ENCODE data around the gene GDPGP1. TPM values are rescaled to one million over a fixed set of nuclear protein-coding genes. Genes with fewer than 3 reads are reported as not detected.
"Not testable (repeated sequence)": the region's sequence is repeated elsewhere in the genome, so short reads cannot be mapped to it uniquely, and the experiment has no call there.

GDPGP1 gene, protein sequence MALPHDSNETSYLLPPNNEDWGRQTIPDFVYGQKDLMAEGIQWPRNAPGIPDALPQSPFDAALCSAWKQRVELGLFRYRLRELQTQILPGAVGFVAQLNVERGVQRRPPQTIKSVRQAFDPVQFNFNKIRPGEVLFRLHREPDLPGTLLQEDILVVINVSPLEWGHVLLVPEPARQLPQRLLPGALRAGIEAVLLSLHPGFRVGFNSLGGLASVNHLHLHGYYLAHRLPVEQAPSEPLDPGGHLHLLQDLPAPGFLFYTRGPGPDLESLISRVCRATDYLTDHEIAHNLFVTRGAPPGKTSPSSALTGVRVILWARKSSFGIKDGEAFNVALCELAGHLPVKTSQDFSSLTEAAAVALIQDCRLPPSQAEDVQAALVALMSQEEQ
- polyA plus RNA-seq (2012; ENCODE audit: low read depth, missing spikeins): 2.0 TPM

DNA sequence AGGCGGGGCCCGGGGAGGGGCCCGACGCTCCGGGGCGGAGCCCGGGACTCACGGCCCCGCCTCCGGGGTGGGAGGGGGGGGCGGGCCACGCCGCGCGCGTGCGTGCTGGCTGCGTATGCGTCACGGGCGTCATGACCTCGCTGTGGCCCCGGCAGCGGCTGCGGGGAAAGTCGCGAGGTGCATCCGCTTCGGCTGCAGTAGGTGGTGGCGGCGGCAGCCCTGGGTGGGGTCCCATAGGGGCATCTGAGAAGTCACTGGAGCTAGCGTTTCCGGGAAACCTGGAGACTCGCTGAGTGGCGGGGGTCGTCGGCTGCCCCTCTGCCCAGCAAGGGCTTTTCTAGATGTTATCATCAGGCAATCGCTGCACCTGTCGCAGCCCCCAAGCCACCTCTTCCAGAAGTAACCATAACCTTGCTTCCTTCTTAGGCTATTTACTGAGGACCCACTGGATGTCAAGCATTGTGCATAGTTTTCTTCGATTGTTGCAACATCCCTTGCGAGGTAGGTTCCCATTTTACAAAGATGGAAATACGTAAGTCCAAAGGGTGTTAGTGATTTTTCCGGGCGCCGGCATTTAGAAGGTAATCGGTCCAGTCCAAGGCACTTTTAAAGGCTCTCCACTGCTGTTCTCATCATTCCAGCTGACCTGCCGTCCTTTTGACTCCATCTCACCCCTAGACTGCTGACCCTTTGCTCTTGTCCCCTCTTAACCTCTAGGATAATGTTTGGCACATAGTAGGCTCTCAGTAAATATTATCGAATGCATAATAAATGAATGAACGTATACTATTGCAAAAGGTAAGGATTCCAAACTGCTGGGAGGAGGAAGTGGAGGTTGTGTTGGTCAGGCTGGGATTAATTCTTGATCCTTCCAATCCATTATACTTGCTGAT is at the start of gene GDPGP1:
Gene GDPGP1 (plus strand): TSS at position 114 of the 893 bp plus-strand sequence. CDS start 6,700 bp downstream, outside the sequence.
- FAIRE-seq (peak; percentile 38), DNase-seq (ENCODE audit: insufficient read length, low spot score) (no peak)
- 0 out of 2 replicates have a peak, but pooled peaks have one; percentile 29 for TF ChIP-seq TAF1 (IDR thresholded peaks at IDR 0.05; ENCODE audit: low read depth, low read length)
- no peak for TF ChIP-seq PAX5 (IDR thresholded peaks at IDR 0.05; ENCODE audit: insufficient read depth, low read length, severe bottlenecking)
- TF ChIP-seq POLR2A (IDR thresholded peaks at IDR 0.05; ENCODE audit: low read depth, low read length): peak; percentile 85
- peak; percentile 78 for TF ChIP-seq POLR2AphosphoS5 (IDR thresholded peaks at IDR 0.05; ENCODE audit: low read depth, low read length)

DNA sequence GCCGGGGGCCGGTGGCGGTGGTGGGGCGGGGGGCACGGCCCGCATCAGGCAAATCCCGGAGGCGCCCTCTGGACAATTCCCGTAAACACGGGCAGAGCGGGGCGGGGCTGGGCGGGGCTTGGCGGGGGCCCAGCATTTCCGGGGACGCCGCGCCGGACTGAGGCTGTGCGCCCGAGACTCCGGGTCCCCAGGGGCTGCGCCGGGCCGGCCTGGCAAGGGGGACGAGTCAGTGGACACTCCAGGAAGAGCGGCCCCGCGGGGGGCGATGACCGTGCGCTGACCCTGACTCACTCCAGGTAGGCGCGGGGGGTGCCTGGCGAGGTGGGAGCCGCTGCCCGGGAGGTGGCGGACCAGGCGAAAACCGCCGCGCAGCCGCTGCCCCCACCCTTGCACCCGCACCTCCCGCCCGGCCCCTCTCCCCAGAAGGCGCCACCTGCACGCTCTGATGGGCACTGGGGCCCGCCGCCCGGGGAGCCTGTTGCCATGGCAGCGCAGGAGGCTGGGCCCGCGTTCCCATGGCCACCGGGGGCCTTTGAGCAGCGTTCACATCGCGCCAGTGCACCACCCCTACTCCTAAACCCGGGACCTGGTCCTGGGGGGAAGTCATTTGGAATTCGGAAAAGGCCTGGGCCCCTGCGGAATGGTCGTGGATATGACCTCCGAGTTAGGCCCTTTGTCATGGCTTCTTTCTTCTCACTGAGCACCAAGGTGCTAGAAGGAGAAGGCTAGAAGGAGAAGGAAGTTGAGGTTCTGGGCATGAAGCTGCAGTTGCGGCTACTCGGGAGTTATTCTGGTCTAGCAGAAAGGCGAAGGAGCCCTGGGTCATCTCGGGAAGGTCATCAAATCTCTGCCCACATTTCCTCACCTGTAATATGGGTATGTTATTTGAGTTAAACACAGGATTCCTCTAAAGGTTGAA is 49.0 kb upstream of the GDPGP1 start:
- no peak for TF ChIP-seq SPI1 (IDR thresholded peaks at IDR 0.05; ENCODE audit: low read depth, low read length)
- TF ChIP-seq PAX5 (IDR thresholded peaks at IDR 0.05; ENCODE audit: insufficient read depth, low read length, severe bottlenecking): peak; percentile 84
- FAIRE-seq: peak; percentile 84
- DNase-seq (ENCODE audit: insufficient read length, low spot score): peak; percentile 78

DNA sequence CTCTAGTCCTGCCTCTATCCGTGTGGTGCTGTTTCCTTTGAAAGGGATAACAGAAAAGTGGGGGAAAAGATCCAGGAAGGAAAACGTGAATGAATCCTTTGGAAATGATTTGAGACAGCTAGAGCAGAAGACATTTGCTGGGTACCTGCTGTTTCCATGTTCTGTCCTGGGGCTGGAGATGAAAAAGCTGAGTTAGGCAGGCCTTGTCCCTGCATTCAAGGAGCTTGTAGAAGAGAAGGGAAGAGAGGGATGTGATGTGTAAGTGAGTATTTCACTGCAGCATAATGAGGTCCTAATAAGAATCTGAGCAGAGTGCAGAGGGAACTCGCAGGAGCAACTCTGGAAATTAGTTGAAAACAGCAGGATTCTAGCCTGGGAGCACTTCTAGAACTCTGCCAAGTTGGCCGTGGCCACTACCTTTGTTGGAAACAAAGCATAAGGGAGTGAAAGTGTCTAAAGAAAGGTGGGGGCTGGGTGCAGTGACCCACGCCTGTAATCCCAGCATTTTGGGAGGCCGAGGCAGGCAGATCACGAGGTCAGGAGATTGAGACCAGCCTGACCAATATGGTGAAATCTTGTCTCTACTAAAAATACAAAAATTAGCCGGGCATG is 46.6 kb upstream of the GDPGP1 start:
- FAIRE-seq: no peak
- no peak for DNase-seq (ENCODE audit: insufficient read length, low spot score)
- TF ChIP-seq PAX5 (IDR thresholded peaks at IDR 0.05; ENCODE audit: insufficient read depth, low read length, severe bottlenecking): no peak
- no peak for TF ChIP-seq SPI1 (IDR thresholded peaks at IDR 0.05; ENCODE audit: low read depth, low read length)
- no peak for TF ChIP-seq POLR2A (IDR thresholded peaks at IDR 0.05; ENCODE audit: low read depth, low read length)
- no peak for TF ChIP-seq POLR2AphosphoS5 (IDR thresholded peaks at IDR 0.05; ENCODE audit: low read depth, low read length)
- no peak for TF ChIP-seq POU2F2 (IDR thresholded peaks at IDR 0.05; ENCODE audit: low read depth, low read length)
- no peak for TF ChIP-seq TAF1 (IDR thresholded peaks at IDR 0.05; ENCODE audit: low read depth, low read length)

DNA sequence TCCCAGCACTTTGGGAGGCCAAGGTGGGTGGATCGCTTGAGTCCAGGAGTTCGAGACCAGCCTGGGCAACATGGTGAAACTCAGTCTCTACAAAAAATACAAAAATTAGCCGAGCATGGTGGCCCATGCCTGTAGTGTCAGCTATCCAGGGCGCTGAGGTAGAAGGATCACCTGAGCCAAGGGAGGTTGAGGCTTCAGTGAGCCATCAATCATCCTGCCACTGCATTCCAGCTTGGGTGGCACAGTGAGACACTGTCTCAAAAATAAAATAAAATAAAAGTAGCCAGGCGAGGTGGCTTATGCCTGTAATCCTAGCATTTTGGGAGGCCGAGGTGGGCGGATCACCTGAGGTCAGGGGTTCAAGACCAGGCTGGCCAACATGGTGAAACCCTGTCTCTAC is 45.9 kb upstream of the GDPGP1 start:
- FAIRE-seq; DNase-seq (ENCODE audit: insufficient read length, low spot score): not testable (repeated sequence)

DNA sequence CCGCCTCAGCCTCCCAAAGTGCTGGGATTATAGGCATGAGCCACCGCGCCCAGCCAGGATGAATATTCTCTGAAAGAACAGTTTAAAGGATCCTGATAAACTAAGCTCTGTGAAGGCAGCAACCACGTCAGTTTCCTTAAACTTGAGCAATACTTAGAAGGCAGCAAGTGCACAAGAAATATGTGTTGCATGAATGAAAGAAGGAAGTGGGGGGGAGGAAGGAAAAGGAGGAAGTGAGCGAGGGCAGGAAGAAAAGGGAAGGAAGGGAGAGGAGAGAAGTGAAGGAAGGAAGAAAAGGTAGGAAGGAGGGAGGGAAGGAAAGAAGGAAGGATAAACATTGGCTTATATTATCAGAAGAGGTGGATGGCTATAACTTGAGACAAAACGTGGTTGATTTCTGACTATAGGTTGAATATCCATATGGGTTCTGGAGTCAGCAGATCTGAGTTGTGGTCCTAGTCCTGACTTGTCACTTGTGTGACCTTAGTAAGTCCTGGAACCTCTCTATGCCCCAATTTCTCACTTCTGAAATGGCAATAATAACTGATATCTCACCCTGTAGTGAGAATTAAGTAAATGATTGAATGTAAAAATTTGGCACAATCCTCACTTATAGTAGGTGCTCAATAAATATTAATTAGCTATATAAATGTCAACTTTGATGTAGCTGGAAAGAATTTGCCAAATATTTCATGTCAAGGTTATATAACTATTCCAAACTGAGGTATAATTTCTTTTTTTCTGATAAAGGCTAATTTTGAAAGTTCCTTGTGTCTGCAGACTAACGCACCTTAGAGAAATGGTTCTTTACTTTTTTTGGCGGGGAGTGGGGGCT is 44.9 kb upstream of the GDPGP1 start:
- DNase-seq (ENCODE audit: insufficient read length, low spot score) (no peak), FAIRE-seq (no peak)

DNA sequence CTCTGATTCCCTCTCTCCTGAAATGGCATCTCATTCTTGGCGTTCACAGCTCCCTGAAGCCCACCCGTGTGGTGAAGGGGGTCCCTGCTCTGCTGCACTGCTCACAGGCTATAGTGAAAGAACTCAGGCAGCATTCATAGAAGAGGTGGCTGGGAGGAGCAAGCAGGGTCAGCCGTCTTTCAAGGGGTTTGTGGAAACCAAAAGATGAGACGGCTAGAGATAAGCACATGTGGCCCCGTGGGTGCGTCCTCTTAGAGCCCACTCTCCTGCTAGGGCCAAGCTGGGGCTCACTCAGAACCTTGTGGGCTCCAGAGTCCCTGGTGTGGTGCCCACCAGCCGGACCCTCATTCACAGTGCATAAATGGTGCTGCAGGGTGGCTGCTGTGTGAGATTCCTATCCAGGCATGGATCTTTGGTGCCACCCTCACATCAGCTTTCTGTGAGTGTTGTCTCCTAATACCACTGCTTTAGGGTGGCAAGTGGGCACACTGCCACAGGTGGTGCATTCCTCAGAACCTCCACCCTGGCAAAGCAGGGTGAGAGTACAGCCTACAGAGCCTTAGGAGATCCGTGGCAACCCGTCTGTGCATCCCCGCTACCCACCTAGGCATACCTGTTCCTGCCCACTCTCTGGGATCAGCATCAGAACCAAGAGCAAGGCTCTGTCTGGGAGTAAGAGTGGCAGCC is 44.1 kb upstream of the GDPGP1 start:
- DNase-seq (ENCODE audit: insufficient read length, low spot score) (no peak), FAIRE-seq (no peak)
- TF ChIP-seq POLR2AphosphoS5 (IDR thresholded peaks at IDR 0.05; ENCODE audit: low read depth, low read length): no peak
- TF ChIP-seq POU2F2 (IDR thresholded peaks at IDR 0.05; ENCODE audit: low read depth, low read length): no peak
- no peak for TF ChIP-seq SPI1 (IDR thresholded peaks at IDR 0.05; ENCODE audit: low read depth, low read length)
- TF ChIP-seq PAX5 (IDR thresholded peaks at IDR 0.05; ENCODE audit: insufficient read depth, low read length, severe bottlenecking): no peak
- TF ChIP-seq POLR2A (IDR thresholded peaks at IDR 0.05; ENCODE audit: low read depth, low read length): no peak
- no peak for TF ChIP-seq TAF1 (IDR thresholded peaks at IDR 0.05; ENCODE audit: low read depth, low read length)

More for the DNA sequence above, 44.9 kb upstream of the GDPGP1 start:
- peak; percentile 69 for TF ChIP-seq SPI1 (IDR thresholded peaks at IDR 0.05; ENCODE audit: low read depth, low read length)
- TF ChIP-seq PAX5 (IDR thresholded peaks at IDR 0.05; ENCODE audit: insufficient read depth, low read length, severe bottlenecking): no peak

DNA sequence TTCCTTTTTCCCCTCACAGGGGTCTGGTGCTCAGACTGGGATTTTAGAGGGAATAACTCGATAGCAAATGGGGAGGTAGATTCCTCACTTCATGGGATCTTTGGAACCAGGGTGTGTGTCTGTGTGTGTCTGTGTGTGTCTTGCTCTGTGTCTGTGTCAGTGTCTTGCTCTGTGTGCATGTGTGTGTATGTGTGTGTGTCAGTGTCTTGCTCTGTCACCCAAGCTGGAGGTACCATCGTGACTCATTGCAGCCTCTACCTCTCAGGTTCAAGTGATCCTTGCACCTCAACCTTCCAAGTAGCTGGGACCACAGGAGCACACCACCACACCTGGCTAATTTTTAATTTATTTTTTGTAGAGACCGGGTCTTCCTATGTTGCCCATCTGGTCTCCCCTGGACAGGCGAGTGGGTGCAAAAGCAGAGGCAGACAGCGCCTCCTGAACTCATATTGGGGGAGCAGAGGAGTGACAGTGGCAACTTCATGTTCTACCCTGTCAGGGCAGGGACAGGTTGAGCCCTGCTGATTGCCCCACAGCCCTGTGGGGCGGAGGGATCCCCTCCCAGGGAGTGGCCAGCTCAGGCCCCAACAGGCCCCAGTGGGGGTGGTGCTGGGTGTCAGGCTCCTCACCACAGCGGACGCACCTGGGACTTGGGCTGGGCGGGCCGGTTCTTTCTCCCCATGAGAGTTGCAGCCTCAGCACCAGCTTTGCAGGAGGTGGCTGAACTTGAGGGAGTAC is 43.2 kb upstream of the GDPGP1 start:
- no peak for TF ChIP-seq SPI1 (IDR thresholded peaks at IDR 0.05; ENCODE audit: low read depth, low read length)
- TF ChIP-seq POLR2A (IDR thresholded peaks at IDR 0.05; ENCODE audit: low read depth, low read length): no peak
- no peak for TF ChIP-seq POU2F2 (IDR thresholded peaks at IDR 0.05; ENCODE audit: low read depth, low read length)
- TF ChIP-seq TAF1 (IDR thresholded peaks at IDR 0.05; ENCODE audit: low read depth, low read length): no peak
- no peak for TF ChIP-seq PAX5 (IDR thresholded peaks at IDR 0.05; ENCODE audit: insufficient read depth, low read length, severe bottlenecking)
- no peak for TF ChIP-seq POLR2AphosphoS5 (IDR thresholded peaks at IDR 0.05; ENCODE audit: low read depth, low read length)
- no peak for DNase-seq (ENCODE audit: insufficient read length, low spot score)
- FAIRE-seq: peak; percentile 33

DNA sequence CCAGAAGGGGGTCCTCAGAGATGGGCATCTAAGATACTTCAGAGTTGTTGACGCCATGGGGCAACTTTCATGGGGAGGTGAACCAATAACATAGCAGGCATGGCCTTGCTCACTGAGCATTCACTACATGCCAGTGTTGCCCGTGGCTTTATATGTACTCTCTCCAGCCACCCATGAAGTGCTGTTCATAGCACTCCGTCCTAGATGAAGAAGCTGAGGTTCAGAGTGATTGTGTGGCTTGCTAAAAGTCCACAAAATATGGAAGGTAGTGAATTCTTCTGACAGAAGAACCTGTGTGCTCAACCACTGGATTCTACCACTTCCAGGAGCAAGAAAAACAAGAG is 42.7 kb upstream of the GDPGP1 start:
- DNase-seq (ENCODE audit: insufficient read length, low spot score): no peak
- peak; percentile 51 for FAIRE-seq
- TF ChIP-seq SPI1 (IDR thresholded peaks at IDR 0.05; ENCODE audit: low read depth, low read length): no peak
- no peak for TF ChIP-seq POLR2A (IDR thresholded peaks at IDR 0.05; ENCODE audit: low read depth, low read length)
- no peak for TF ChIP-seq POU2F2 (IDR thresholded peaks at IDR 0.05; ENCODE audit: low read depth, low read length)
- TF ChIP-seq PAX5 (IDR thresholded peaks at IDR 0.05; ENCODE audit: insufficient read depth, low read length, severe bottlenecking): no peak
- TF ChIP-seq TAF1 (IDR thresholded peaks at IDR 0.05; ENCODE audit: low read depth, low read length): no peak
